ENCODE results near the gene CFHR2.
"Not testable (repeated sequence)": the region's sequence is repeated elsewhere in the genome, so short reads cannot be mapped to it uniquely, and the experiment has no call there.

Gene CFHR2

DNA sequence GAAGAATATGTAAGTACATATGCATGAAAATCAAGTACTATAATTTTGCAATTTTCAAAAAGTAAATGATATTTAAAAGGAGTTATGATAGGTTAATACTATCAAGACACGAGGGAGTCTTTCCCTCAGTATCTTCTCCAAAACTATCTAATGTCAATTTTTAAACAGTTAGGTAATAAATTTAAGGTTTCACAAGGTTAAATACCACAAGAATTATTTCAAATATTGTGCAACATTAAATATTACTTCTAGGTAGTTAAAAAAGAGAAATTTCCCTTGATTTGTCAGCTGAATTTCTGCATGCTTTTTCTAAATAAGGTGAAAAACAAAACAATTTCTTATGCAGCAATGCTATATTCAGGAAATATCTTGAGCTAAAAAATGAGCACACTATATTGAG lies 37.3 kb downstream of the CFHR2 start:
- Histone ChIP-seq H3K4me2 (ENCODE audit: low read depth, low read length, poor library complexity, severe bottlenecking) (no peak overlapping the region), H3K27me3 (ENCODE audit: low read length) (no peaks in the 10 kb centered on the region), H3K36me3 (ENCODE audit: low read length) (no peaks in the 10 kb centered on the region), H3K9me2 (replicated peaks; ENCODE audit: insufficient read depth, low read length) (no peaks in the 10 kb centered on the region), H2AFZ (ENCODE audit: low read depth, low read length, severe bottlenecking) (no peak overlapping the region), H3K9ac (ENCODE audit: low read length) (no peak overlapping the region), H3K4me3 (ENCODE audit: insufficient read depth, low read length, poor library complexity, severe bottlenecking) (no peak overlapping the region), H3K9me3 (ENCODE audit: insufficient read depth, low read length) (no peaks in the 10 kb centered on the region), H3F3A (ENCODE audit: insufficient read depth) (no peaks in the 10 kb centered on the region), H3K79me2 (ENCODE audit: insufficient read depth, low read length) (no peaks in the 10 kb centered on the region), H3K27ac (ENCODE audit: low read depth, low read length) (no peak overlapping the region), H4K20me1 (ENCODE audit: low read depth, low read length) (no peaks in the 10 kb centered on the region)
- TF ChIP-seq EZH2phosphoT487 (conservative IDR thresholded peaks at IDR 0.05; ENCODE audit: low read length): no peak
- TF ChIP-seq, protein P1, sequence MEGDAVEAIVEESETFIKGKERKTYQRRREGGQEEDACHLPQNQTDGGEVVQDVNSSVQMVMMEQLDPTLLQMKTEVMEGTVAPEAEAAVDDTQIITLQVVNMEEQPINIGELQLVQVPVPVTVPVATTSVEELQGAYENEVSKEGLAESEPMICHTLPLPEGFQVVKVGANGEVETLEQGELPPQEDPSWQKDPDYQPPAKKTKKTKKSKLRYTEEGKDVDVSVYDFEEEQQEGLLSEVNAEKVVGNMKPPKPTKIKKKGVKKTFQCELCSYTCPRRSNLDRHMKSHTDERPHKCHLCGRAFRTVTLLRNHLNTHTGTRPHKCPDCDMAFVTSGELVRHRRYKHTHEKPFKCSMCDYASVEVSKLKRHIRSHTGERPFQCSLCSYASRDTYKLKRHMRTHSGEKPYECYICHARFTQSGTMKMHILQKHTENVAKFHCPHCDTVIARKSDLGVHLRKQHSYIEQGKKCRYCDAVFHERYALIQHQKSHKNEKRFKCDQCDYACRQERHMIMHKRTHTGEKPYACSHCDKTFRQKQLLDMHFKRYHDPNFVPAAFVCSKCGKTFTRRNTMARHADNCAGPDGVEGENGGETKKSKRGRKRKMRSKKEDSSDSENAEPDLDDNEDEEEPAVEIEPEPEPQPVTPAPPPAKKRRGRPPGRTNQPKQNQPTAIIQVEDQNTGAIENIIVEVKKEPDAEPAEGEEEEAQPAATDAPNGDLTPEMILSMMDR (IDR thresholded peaks at IDR 0.05; ENCODE audit: insufficient read depth, low read length, poor library complexity, severe bottlenecking): no peak

DNA sequence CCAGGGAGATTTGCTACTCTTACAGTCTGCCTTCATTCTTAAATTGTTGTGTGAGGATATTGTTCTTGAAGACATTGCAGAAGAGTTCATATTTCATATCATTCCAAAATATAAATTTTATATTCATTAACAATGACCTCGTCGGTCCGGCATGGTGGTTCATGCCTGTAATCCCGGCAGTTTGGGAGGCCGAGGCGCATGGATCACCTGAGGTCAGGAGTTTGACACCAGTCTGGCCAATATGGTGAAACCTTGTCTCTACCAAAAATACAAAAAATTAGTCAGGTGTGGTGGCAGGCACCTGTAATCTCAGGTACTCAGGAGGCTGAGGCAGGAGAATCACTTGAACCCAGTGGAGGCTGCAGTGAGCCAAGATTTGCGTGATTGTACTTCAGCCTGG lies 38.7 kb downstream of the CFHR2 start:
- H3K4me3 ChIP-seq (ENCODE audit: insufficient read depth, low read length, poor library complexity, severe bottlenecking); H3K9me2 ChIP-seq (replicated peaks; ENCODE audit: insufficient read depth, low read length); H3K36me3 ChIP-seq (ENCODE audit: low read length); H3K9ac ChIP-seq (ENCODE audit: low read length); H3K27ac ChIP-seq (ENCODE audit: low read depth, low read length); H3K4me2 ChIP-seq (ENCODE audit: low read depth, low read length, poor library complexity, severe bottlenecking); H3K9me3 ChIP-seq (ENCODE audit: insufficient read depth, low read length); H4K20me1 ChIP-seq (ENCODE audit: low read depth, low read length); H3F3A ChIP-seq (ENCODE audit: insufficient read depth); H3K79me2 ChIP-seq (ENCODE audit: insufficient read depth, low read length); H2AFZ ChIP-seq (ENCODE audit: low read depth, low read length, severe bottlenecking); H3K27me3 ChIP-seq (ENCODE audit: low read length): not testable (repeated sequence)

DNA sequence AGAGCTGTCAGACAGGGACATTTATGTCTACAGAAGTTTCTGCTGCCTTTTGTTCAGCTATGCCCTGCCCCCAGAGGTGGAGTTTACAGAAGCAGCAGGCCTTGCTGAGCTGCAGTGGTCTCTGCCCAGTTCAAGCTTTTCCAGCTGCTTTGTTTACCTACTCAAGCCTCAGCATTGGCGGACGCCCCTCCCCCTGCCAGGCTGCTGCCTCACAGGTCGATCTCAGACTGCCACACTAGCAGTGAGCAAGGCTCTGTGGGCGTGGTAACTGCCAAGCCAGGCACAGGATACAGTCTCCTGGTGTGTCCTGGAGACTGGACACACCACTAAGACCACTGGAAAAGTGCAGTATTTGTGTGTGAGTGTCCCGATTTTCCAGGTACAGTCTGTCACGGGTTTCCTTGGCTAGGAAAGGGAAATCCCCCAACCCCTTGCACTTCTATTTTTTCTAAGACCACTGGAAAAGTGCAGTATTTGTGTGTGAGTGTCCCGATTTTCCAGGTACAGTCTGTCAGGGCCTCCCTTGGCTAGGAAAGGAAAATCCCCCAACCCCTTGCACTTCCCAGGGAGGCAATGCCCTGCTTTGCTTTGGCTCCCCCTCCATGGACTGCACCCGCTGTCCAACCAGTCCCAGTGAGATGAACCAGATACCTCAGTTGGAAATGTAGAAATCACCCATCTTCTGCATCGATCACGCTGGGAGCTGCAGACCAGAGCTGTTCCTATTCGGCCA lies 48.5 kb downstream of the CFHR2 start:
- H4K20me1 ChIP-seq (ENCODE audit: low read depth, low read length); H3K27ac ChIP-seq (ENCODE audit: low read depth, low read length); H3K36me3 ChIP-seq (ENCODE audit: low read length); H3K9ac ChIP-seq (ENCODE audit: low read length); H3K27me3 ChIP-seq (ENCODE audit: low read length); H3K4me3 ChIP-seq (ENCODE audit: insufficient read depth, low read length, poor library complexity, severe bottlenecking); H3K4me2 ChIP-seq (ENCODE audit: low read depth, low read length, poor library complexity, severe bottlenecking); H3K79me2 ChIP-seq (ENCODE audit: insufficient read depth, low read length); H3K9me3 ChIP-seq (ENCODE audit: insufficient read depth, low read length); H2AFZ ChIP-seq (ENCODE audit: low read depth, low read length, severe bottlenecking); H3K9me2 ChIP-seq (replicated peaks; ENCODE audit: insufficient read depth, low read length); H3F3A ChIP-seq (ENCODE audit: insufficient read depth): not testable (repeated sequence)

DNA sequence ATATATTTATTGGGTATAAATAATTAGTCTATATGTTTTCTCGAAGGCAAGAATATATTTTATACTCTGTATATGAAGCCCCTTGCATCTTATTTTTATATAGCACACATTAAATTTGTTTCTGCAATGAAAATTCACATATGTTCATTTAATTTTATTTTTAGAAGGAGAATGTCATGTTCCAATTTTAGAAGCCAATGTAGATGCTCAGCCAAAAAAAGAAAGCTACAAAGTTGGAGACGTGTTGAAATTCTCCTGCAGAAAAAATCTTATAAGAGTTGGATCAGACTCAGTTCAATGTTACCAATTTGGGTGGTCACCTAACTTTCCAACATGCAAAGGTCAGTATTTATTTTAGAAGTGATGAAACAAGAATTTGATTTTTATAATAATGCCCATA lies 50.4 kb downstream of the CFHR2 start:
- Histone ChIP-seq H2AFZ (ENCODE audit: low read depth, low read length, severe bottlenecking) (no peak overlapping the region), H4K20me1 (ENCODE audit: low read depth, low read length) (no peaks in the 10 kb centered on the region), H3K27me3 (ENCODE audit: low read length) (no peaks in the 10 kb centered on the region), H3K79me2 (ENCODE audit: insufficient read depth, low read length) (no peaks in the 10 kb centered on the region), H3F3A (ENCODE audit: insufficient read depth) (no peaks in the 10 kb centered on the region), H3K36me3 (ENCODE audit: low read length) (no peaks in the 10 kb centered on the region), H3K9me2 (replicated peaks; ENCODE audit: insufficient read depth, low read length) (no peaks in the 10 kb centered on the region), H3K4me2 (ENCODE audit: low read depth, low read length, poor library complexity, severe bottlenecking) (no peak overlapping the region), H3K9me3 (ENCODE audit: insufficient read depth, low read length) (no peaks in the 10 kb centered on the region), H3K9ac (ENCODE audit: low read length) (no peak overlapping the region), H3K4me3 (ENCODE audit: insufficient read depth, low read length, poor library complexity, severe bottlenecking) (no peak overlapping the region), H3K27ac (ENCODE audit: low read depth, low read length) (no peak overlapping the region)
- no peak for TF ChIP-seq EZH2phosphoT487 (conservative IDR thresholded peaks at IDR 0.05; ENCODE audit: low read length)
- TF ChIP-seq, protein P1 (IDR thresholded peaks at IDR 0.05; ENCODE audit: insufficient read depth, low read length, poor library complexity, severe bottlenecking): no peak
